Inferior parietal cortex (tissue), 1 donor: ENCODE results near the gene INO80.
"Not testable (repeated sequence)": the region's sequence is repeated elsewhere in the genome, so short reads cannot be mapped to it uniquely, and the experiment has no call there.

Experiments used
- DNase-seq: peaks from one replicate; pipeline ENCODE4 v3.0.0-alpha.2; 2016; ENCODE audit errors: extremely low spot score

Gene INO80

GRCh38 chr15:41115652-41116115, 396 bp downstream of the INO80 start:
- DNase-seq: peak; percentile 48

GRCh38 chr15:41115161-41115651, 874 bp downstream of the INO80 start:
- DNase-seq: peak; percentile 5

- DNase-seq: no peak
Measured at GRCh38 chr15:41106947-41107346, 9.1 kb downstream of the INO80 start.

GRCh38 chr15:41105348-41106334, 10.4 kb downstream of the INO80 start:
- DNase-seq: no peak

- DNase-seq: no peak
Measured at GRCh38 chr15:41104234-41104633, 11.8 kb downstream of the INO80 start.

GRCh38 chr15:41102854-41103253, 13.2 kb downstream of the INO80 start:
- peak; percentile 8 for DNase-seq

GRCh38 chr15:41096178-41096577, 19.9 kb downstream of the INO80 start:
- DNase-seq: no peak

GRCh38 chr15:41085029-41085428, 31.1 kb downstream of the INO80 start:
- no peak for DNase-seq

GRCh38 chr15:41080144-41080543, 35.9 kb downstream of the INO80 start:
- DNase-seq: no peak

GRCh38 chr15:41079717-41080116, 36.4 kb downstream of the INO80 start:
- no peak for DNase-seq

- not testable (repeated sequence) for DNase-seq
Measured at GRCh38 chr15:41078879-41079278, 37.2 kb downstream of the INO80 start.

GRCh38 chr15:41078125-41078524, 38.0 kb downstream of the INO80 start:
- DNase-seq: no peak

GRCh38 chr15:41073028-41073427, 43.1 kb downstream of the INO80 start:
- DNase-seq: no peak

- no peak for DNase-seq
Measured at GRCh38 chr15:41072013-41072412, 44.1 kb downstream of the INO80 start.

- DNase-seq: no peak
Measured at GRCh38 chr15:41066516-41066915, 49.6 kb downstream of the INO80 start.

- no peak for DNase-seq
Measured at GRCh38 chr15:41061667-41062066, 54.4 kb downstream of the INO80 start.

GRCh38 chr15:41060505-41060904, 55.6 kb downstream of the INO80 start:
- DNase-seq: no peak

GRCh38 chr15:41056810-41057209, 59.3 kb downstream of the INO80 start:
- no peak for DNase-seq

GRCh38 chr15:41055706-41056105, 60.4 kb downstream of the INO80 start:
- no peak for DNase-seq

GRCh38 chr15:41051139-41051538, 64.9 kb downstream of the INO80 start:
- DNase-seq: no peak

- DNase-seq: no peak
Measured at GRCh38 chr15:41048852-41049251, 67.2 kb downstream of the INO80 start.

GRCh38 chr15:41048397-41048796, 67.7 kb downstream of the INO80 start:
- no peak for DNase-seq

- DNase-seq: no peak
Measured at GRCh38 chr15:41047474-41047873, 68.6 kb downstream of the INO80 start.
